SU-DHL-6 (cell line): ENCODE measurements around the gene ANKS1B.

Experiments
- H2AFZ ChIP-seq: fragments of 200-600 bp; sonication (generic); 2 replicates; pipeline ENCODE4 v1.6.1; 2014; ENCODE audit warnings: low read depth, mild to moderate bottlenecking, moderate library complexity, mixed read lengths, antibody characterized with exemption, low read length; ENCODE audit not compliant: severe bottlenecking
- H3F3A ChIP-seq: fragments of 200-600 bp; shearing (Covaris generic); 2 replicates; pipeline ENCODE4 v1.6.0; 2016; ENCODE audit warnings: antibody characterized with exemption, mild to moderate bottlenecking; ENCODE audit not compliant: insufficient read depth
- H3K27ac ChIP-seq: fragments of 200-600 bp; sonication (generic); 2 replicates; pipeline ENCODE4 v1.5.1; 2016; ENCODE audit warnings: low read depth, mild to moderate bottlenecking, low read length, moderate library complexity, mixed read lengths
- H3K27me3 ChIP-seq: fragments of 200-600 bp; sonication (generic), shearing (Covaris generic); 2 replicates; pipeline ENCODE4 v1.6.0; 2014; ENCODE audit warnings: mild to moderate bottlenecking, low read length
- H3K36me3 ChIP-seq: fragments of 200-600 bp; sonication (generic); 2 replicates; pipeline ENCODE4 v1.6.1; 2014; ENCODE audit warnings: mild to moderate bottlenecking, low read length, mixed read lengths
- H3K4me2 ChIP-seq: fragments of 300-600, 200-600 bp; shearing (Covaris generic), sonication (generic); 2 replicates; pipeline ENCODE4 v1.6.0; 2014; ENCODE audit warnings: low read length, low read depth, mild to moderate bottlenecking; ENCODE audit not compliant: poor library complexity, severe bottlenecking
- H3K4me3 ChIP-seq: fragments of 200-600 bp; sonication (generic); 2 replicates; pipeline ENCODE4 v1.5.1; 2014; ENCODE audit warnings: antibody characterized with exemption, low read length, mild to moderate bottlenecking, mixed read lengths; ENCODE audit not compliant: insufficient read depth, poor library complexity, severe bottlenecking
- H3K79me2 ChIP-seq: fragments of 200-600 bp; sonication (generic); 2 replicates; pipeline ENCODE4 v1.6.1; 2014; ENCODE audit warnings: mild to moderate bottlenecking, low read length, moderate library complexity; ENCODE audit not compliant: insufficient read depth
- H3K9ac ChIP-seq: fragments of 200-600 bp; sonication (generic); 2 replicates; pipeline ENCODE4 v1.7.0; 2014; ENCODE audit warnings: mild to moderate bottlenecking, low read length
- H3K9me2 ChIP-seq: fragments of 200-600 bp; sonication (generic); replicated peaks from 2 replicates; pipeline ENCODE4 v1.6.1; 2014; ENCODE audit warnings: low read length; ENCODE audit not compliant: insufficient read depth
- H3K9me3 ChIP-seq: fragments of 200-600 bp; sonication (generic); 2 replicates; pipeline ENCODE4 v1.6.1; 2014; ENCODE audit warnings: low read length, mixed read lengths; ENCODE audit not compliant: insufficient read depth
- H4K20me1 ChIP-seq: fragments of 200-600 bp; sonication (generic); 2 replicates; pipeline ENCODE4 v1.6.1; 2014; ENCODE audit warnings: low read depth, mild to moderate bottlenecking, antibody characterized with exemption, low read length, moderate library complexity, mixed read lengths
- EZH2phosphoT487 ChIP-seq: fragments of 200-600 bp; sonication (generic), shearing (Covaris generic); conservative IDR thresholded peaks from 2 replicates; pipeline ENCODE4 v1.6.1; 2018; ENCODE audit warnings: mild to moderate bottlenecking, antibody characterized with exemption, low read length, moderate library complexity, mixed read lengths
- TF ChIP-seq, protein P1 (sequence below): fragments of 200-600 bp; sonication (generic); IDR thresholded peaks from one replicate; pipeline ENCODE4 v1.5.1; 2017; ENCODE audit warnings: antibody characterized with exemption, mild to moderate bottlenecking, low read length, moderate library complexity; ENCODE audit not compliant: insufficient read depth, poor library complexity, severe bottlenecking

ANKS1B gene

DNA sequence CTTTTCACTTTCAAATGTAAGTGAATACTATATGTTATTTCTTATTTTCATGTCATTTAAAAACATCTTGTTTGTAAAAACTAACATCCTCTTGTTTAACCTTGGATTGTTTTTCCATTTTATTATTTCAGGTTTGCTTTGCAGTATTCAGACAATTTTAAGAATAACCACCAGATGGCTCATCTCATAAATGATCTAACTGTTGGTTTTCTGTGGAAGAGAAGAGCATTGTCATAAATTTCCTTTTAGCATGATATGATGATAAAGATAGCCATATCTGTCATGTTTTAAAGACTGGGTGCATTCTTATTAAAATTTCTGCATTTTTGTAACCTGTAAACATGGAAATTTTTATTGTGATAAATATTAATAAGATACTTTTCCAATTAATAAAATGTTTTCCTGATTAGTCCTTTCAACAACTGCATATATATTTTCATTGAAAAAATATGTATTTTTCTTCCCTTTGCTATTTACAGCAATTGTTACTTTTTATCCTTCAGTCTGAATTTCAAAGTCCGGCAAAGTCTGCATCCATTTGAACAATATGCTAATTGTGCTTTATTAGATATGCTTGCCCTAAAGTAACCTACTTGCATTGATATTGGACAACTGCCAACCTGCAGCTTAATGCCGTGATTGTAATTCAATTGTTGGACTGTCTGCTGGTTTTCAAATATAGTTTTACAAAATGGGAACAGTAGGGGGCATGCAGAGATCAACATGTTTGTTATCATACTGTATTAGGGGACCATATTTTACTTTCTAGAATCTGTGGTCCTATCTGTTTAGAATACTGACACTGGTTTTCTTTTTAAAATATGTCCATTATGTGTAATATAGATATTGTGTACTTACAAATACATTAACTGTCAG, 173.8 kb downstream of the ANKS1B start:
- no peak for TF ChIP-seq EZH2phosphoT487
- Histone ChIP-seq H3K79me2 (no peaks in the 10 kb centered on the region), H3K36me3 (no peaks in the 10 kb centered on the region), H3F3A (no peaks in the 10 kb centered on the region), H2AFZ (no peak overlapping the region), H3K4me2 (no peak overlapping the region), H4K20me1 (no peaks in the 10 kb centered on the region), H3K27ac (no peak overlapping the region), H3K9ac (no peak overlapping the region), H3K9me3 (no peaks in the 10 kb centered on the region), H3K9me2 (no peaks in the 10 kb centered on the region), H3K27me3 (no peaks in the 10 kb centered on the region), H3K4me3 (no peak overlapping the region)

DNA sequence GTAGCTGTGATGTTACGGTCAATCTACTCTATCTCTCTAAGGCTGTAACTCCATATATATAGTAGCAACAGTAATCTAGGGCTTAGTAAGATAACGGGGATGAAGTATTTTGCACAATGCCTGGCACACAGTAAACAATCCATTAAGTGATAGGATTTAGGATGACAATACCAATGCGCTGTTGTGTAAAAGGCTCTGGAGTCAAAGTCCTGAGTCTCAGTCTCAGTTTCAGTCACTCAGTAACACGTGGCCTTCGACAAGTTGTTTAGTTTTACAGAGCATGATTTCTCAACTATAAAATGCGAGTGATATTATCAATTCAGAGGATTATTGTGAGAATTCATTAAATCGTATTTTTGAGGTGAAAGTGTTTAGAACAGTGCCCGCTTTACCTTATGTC, 174.8 kb downstream of the ANKS1B start:
- TF ChIP-seq, protein P1, sequence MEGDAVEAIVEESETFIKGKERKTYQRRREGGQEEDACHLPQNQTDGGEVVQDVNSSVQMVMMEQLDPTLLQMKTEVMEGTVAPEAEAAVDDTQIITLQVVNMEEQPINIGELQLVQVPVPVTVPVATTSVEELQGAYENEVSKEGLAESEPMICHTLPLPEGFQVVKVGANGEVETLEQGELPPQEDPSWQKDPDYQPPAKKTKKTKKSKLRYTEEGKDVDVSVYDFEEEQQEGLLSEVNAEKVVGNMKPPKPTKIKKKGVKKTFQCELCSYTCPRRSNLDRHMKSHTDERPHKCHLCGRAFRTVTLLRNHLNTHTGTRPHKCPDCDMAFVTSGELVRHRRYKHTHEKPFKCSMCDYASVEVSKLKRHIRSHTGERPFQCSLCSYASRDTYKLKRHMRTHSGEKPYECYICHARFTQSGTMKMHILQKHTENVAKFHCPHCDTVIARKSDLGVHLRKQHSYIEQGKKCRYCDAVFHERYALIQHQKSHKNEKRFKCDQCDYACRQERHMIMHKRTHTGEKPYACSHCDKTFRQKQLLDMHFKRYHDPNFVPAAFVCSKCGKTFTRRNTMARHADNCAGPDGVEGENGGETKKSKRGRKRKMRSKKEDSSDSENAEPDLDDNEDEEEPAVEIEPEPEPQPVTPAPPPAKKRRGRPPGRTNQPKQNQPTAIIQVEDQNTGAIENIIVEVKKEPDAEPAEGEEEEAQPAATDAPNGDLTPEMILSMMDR: no peak
- TF ChIP-seq EZH2phosphoT487: no peak
- no peaks in the 10 kb centered on the region for H3K9me3 ChIP-seq
- H3K9me2 ChIP-seq: no peaks in the 10 kb centered on the region
- no peak overlapping the region for H3K27ac ChIP-seq
- H3K9ac ChIP-seq: no peak overlapping the region
- no peaks in the 10 kb centered on the region for H3K36me3 ChIP-seq
- no peaks in the 10 kb centered on the region for H4K20me1 ChIP-seq
- H3K4me3 ChIP-seq: no peak overlapping the region
- H3K79me2 ChIP-seq: no peaks in the 10 kb centered on the region
- no peak overlapping the region for H3K4me2 ChIP-seq
- no peak overlapping the region for H2AFZ ChIP-seq
- no peaks in the 10 kb centered on the region for H3F3A ChIP-seq
- no peaks in the 10 kb centered on the region for H3K27me3 ChIP-seq

DNA sequence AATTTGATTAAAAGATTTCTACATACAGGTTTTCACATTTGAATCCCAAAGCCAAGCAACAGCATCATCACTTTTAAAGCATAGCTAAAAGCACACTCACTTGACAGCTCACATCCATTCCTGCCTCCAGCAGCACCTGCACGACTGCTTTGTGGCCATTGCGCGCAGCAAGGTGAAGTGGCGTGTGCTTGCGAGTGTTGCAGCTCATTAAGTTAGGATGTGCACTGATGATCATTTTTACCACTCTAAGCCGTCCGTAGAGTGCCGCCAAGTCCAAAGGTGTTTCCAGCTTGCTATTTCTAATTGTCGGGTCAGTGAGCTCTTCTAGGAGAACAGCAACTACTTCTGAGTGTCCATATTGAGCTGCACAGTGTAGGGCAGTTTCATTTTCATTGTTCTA, 178.4 kb downstream of the ANKS1B start:
- Histone ChIP-seq H3K36me3 (no peaks in the 10 kb centered on the region), H3K4me2 (no peak overlapping the region), H3F3A (no peaks in the 10 kb centered on the region), H3K9ac (no peak overlapping the region), H3K9me2 (no peaks in the 10 kb centered on the region), H3K4me3 (no peak overlapping the region), H2AFZ (no peak overlapping the region), H3K9me3 (no peaks in the 10 kb centered on the region), H4K20me1 (no peaks in the 10 kb centered on the region), H3K27me3 (no peaks in the 10 kb centered on the region), H3K27ac (no peak overlapping the region), H3K79me2 (no peaks in the 10 kb centered on the region)
- TF ChIP-seq, protein P1: no peak
- no peak for TF ChIP-seq EZH2phosphoT487

DNA sequence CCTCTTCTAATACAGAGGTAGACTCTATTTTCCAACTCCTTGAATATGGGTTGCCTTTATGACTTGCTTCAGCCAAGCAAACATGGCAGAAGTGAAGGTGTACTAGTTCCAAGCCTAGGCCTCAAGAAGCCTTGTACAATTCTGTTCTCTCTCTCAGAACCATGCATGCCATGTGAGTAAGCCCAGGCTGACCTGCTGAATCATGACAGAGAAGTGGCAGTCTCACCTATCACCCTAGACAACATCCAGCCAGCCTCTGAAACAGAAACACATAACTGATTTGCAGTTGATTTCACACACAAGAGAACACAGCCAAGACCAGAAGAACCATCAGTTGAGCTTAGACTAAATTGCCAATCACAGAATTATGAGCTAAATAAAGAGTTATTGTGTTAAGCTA, 180.0 kb downstream of the ANKS1B start:
- Histone ChIP-seq H4K20me1 (no peaks in the 10 kb centered on the region), H3K9me3 (no peaks in the 10 kb centered on the region), H3K4me3 (no peak overlapping the region), H3K27ac (no peak overlapping the region), H3K9me2 (no peaks in the 10 kb centered on the region), H3F3A (no peaks in the 10 kb centered on the region), H3K27me3 (no peaks in the 10 kb centered on the region), H3K9ac (no peak overlapping the region), H3K79me2 (no peaks in the 10 kb centered on the region), H3K4me2 (no peak overlapping the region), H3K36me3 (no peaks in the 10 kb centered on the region), H2AFZ (no peak overlapping the region)
- TF ChIP-seq EZH2phosphoT487: no peak
- TF ChIP-seq, protein P1: no peak
